NOMO-1 (cell line): ENCODE data around the gene AP3B1.
"Not testable (repeated sequence)": the region's sequence is repeated elsewhere in the genome, so short reads cannot be mapped to it uniquely, and the experiment has no call there.

Experiments used
- DNase-seq, 2 experiments: peaks; one replicate each; lab custom pipeline; 2025; ENCODE audit not compliant: unreplicated experiment in 2 of 2; lab: John Stamatoyannopoulos, UW

The AP3B1 gene

GRCh38 chr5:78170335-78170734 lies 124.2 kb downstream of the AP3B1 start:
- DNase-seq: not testable (repeated sequence)

- peak; percentile 0 to 40 for DNase-seq
Measured at GRCh38 chr5:78162253-78162862, 132.1 kb downstream of the AP3B1 start.

GRCh38 chr5:78157001-78157400 lies 137.5 kb downstream of the AP3B1 start:
- DNase-seq: no peak

- DNase-seq: no peak
Measured at GRCh38 chr5:78151594-78152271, 142.8 kb downstream of the AP3B1 start.

GRCh38 chr5:78137290-78137689 lies 157.2 kb downstream of the AP3B1 start:
- no peak for DNase-seq

GRCh38 chr5:78133423-78133822 lies 161.1 kb downstream of the AP3B1 start:
- DNase-seq: no peak

GRCh38 chr5:78132507-78132906 lies 162.0 kb downstream of the AP3B1 start:
- DNase-seq: no peak

- DNase-seq: no peak
Measured at GRCh38 chr5:78129597-78129996, 164.9 kb downstream of the AP3B1 start.

GRCh38 chr5:78127875-78128274 lies 166.6 kb downstream of the AP3B1 start:
- DNase-seq: no peak

- no peak for DNase-seq
Measured at GRCh38 chr5:78126536-78126935, 168.0 kb downstream of the AP3B1 start.

GRCh38 chr5:78116167-78116566 lies 178.3 kb downstream of the AP3B1 start:
- no peak for DNase-seq

GRCh38 chr5:78113689-78114264 lies 180.7 kb downstream of the AP3B1 start:
- DNase-seq: peak; percentile 36 to 80

GRCh38 chr5:78112931-78113330 lies 181.6 kb downstream of the AP3B1 start:
- DNase-seq: no peak

GRCh38 chr5:78109891-78110324 lies 184.6 kb downstream of the AP3B1 start:
- DNase-seq: peak; percentile 57 to 75

- DNase-seq: no peak
Measured at GRCh38 chr5:78108564-78108963, 185.9 kb downstream of the AP3B1 start.

- no peak for DNase-seq
Measured at GRCh38 chr5:78103232-78103918, 191.1 kb downstream of the AP3B1 start.

- DNase-seq: no peak
Measured at GRCh38 chr5:78102500-78102899, 192.0 kb downstream of the AP3B1 start.

- DNase-seq: no peak
Measured at GRCh38 chr5:78095125-78095524, 199.4 kb downstream of the AP3B1 start.

- no peak for DNase-seq
Measured at GRCh38 chr5:78090002-78090401, 204.5 kb downstream of the AP3B1 start.

GRCh38 chr5:78078858-78079257 lies 215.6 kb downstream of the AP3B1 start:
- no peak for DNase-seq

- DNase-seq: no peak
Measured at GRCh38 chr5:78077369-78078068, 217.0 kb downstream of the AP3B1 start.
